Measurements from ENCODE around the gene TRIM29. TPM values are rescaled to one million over a fixed set of nuclear protein-coding genes. Genes with fewer than 3 reads are reported as not detected.
"Not testable (repeated sequence)": the region's sequence is repeated elsewhere in the genome, so short reads cannot be mapped to it uniquely, and the experiment has no call there.

The TRIM29 gene
- total and polyA plus RNA-seq, 2 donors (not counting 1 experiment from before 2014, with no cell fraction given), result not detected

DNA sequence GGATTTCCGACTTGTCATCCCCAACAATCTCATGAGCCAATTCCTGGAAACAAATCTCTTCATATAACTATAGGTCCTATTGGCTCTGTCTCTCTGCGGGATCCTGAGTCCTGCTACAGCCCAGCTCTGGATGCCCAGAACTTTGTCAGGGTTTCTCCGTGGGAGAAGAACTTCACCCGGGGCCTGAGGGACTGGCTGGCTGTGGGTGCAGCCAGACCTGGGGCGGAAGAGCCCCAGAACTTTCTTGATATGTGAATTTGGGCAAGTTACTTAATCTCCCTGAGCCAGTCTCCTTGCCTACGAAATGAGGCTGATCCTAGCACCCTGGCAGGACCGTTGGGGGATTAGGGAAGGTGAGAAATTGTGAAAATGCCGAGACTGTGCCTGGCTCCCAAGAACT lies 6.6 kb upstream of the TRIM29 start:
- H3K9me3 ChIP-seq (ENCODE audit: control insufficient read depth, insufficient read depth, low read depth, low read length), result no peaks in the 10 kb centered on the region
- no peaks in the 10 kb centered on the region for H3K79me2 ChIP-seq (ENCODE audit: control insufficient read depth, insufficient read depth, low read length)
- H3K36me3 ChIP-seq (ENCODE audit: control insufficient read depth, insufficient read depth, low read length), result no peaks in the 10 kb centered on the region
- TF ChIP-seq EZH2 (IDR thresholded peaks at IDR 0.05; ENCODE audit: low read length, missing control alignments), result no peak
- TF ChIP-seq, protein P1, sequence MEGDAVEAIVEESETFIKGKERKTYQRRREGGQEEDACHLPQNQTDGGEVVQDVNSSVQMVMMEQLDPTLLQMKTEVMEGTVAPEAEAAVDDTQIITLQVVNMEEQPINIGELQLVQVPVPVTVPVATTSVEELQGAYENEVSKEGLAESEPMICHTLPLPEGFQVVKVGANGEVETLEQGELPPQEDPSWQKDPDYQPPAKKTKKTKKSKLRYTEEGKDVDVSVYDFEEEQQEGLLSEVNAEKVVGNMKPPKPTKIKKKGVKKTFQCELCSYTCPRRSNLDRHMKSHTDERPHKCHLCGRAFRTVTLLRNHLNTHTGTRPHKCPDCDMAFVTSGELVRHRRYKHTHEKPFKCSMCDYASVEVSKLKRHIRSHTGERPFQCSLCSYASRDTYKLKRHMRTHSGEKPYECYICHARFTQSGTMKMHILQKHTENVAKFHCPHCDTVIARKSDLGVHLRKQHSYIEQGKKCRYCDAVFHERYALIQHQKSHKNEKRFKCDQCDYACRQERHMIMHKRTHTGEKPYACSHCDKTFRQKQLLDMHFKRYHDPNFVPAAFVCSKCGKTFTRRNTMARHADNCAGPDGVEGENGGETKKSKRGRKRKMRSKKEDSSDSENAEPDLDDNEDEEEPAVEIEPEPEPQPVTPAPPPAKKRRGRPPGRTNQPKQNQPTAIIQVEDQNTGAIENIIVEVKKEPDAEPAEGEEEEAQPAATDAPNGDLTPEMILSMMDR (conservative IDR thresholded peaks at IDR 0.05 in 1 of 2, IDR thresholded peaks at IDR 0.05 in 1 of 2; ENCODE audit: low read depth in 1 of 2, low read length in 2 of 2), result no peak
- no peaks in the 10 kb centered on the region for H3K4me1 ChIP-seq (ENCODE audit: control insufficient read depth, extremely low read depth, insufficient read depth, low read length)
- H3K9ac ChIP-seq (ENCODE audit: insufficient read depth, low read length), result no peak overlapping the region
- no peak overlapping the region for H2AFZ ChIP-seq (ENCODE audit: low read length)
- no peak overlapping the region for H3K4me3 ChIP-seq (replicated peaks in 1 of 4; ENCODE audit: control extremely low read depth in 1 of 4, insufficient read depth in 1 of 4, low read depth in 3 of 4, low read length in 4 of 4)
- no peak for DNase-seq (ENCODE audit: low read depth in 2 of 2)
- H4K20me1 ChIP-seq (ENCODE audit: control insufficient read depth, extremely low read depth, insufficient read depth, low read length), result no peaks in the 10 kb centered on the region
- no peak overlapping the region for H3K27ac ChIP-seq (ENCODE audit: insufficient read depth, low read length)
- no peak overlapping the region for H3K4me2 ChIP-seq (ENCODE audit: extremely low read depth, insufficient read depth, low read length)
- H3K27me3 ChIP-seq (ENCODE audit: control insufficient read depth, insufficient read depth, low read length), result peaks cover 6% of the 10 kb centered on the region

DNA sequence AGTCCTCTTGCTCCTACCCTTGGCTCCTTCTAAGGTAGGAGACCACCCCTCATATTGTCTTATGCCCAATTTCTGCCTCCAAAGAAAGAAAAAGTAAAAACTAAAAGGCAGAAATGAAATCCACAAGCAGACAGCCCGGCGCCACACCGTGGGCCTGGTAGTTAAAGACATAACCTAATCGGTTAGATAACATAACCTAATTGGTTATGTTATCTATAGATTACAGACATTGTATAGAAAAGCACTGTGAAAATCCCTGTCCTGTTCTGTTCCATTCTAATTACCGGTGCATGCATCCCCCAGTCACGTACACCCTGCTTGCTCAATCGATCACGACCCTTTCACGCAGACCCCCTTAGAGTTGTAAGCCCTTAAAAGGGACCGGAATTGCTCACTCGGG lies 5.6 kb upstream of the TRIM29 start:
- not testable (repeated sequence) for H3K27me3 ChIP-seq (ENCODE audit: control insufficient read depth, insufficient read depth, low read length); DNase-seq (ENCODE audit: low read depth in 2 of 2)

DNA sequence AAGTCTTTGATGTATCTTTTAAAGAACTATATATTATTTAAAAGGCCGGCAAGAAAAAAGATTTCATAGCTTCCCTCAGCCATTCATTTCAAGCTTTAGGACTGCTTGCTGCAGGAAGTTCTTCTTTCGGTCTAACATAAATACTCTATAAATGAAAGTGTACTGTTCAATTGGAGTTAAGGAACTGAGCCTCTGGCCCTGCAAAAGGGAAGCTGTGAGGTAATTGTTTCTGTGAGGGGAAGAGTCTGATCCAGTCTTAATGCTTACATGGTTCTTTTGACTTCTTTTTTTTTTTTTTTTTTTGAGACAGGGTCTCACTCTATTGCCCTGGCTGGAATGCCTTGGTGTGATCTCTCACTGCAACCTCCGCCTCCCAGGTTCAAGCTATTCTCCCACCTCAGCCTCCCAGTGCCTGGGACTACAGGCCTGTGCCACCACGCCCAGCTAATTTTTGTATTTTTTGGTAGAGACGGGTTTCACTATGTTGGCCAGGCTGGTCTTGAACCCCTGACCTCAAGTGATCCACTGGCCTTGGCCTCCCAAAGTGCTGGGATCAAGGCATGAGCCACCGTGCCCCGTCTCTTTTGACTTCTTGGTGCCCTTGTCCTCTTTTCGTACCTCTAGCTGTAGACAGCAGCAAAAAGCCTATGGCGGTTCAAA lies 4.7 kb upstream of the TRIM29 start:
- H3K27ac ChIP-seq (ENCODE audit: insufficient read depth, low read length), result no peak overlapping the region
- H3K79me2 ChIP-seq (ENCODE audit: control insufficient read depth, insufficient read depth, low read length), result no peaks in the 10 kb centered on the region
- H4K20me1 ChIP-seq (ENCODE audit: control insufficient read depth, extremely low read depth, insufficient read depth, low read length), result no peaks in the 10 kb centered on the region
- DNase-seq (ENCODE audit: low read depth in 2 of 2), result no peak
- no peaks in the 10 kb centered on the region for H3K9me3 ChIP-seq (ENCODE audit: control insufficient read depth, insufficient read depth, low read depth, low read length)
- peaks cover 6% of the 10 kb centered on the region for H3K27me3 ChIP-seq (ENCODE audit: control insufficient read depth, insufficient read depth, low read length)
- H3K36me3 ChIP-seq (ENCODE audit: control insufficient read depth, insufficient read depth, low read length), result no peaks in the 10 kb centered on the region
- no peaks in the 10 kb centered on the region for H3K4me1 ChIP-seq (ENCODE audit: control insufficient read depth, extremely low read depth, insufficient read depth, low read length)
- no peak overlapping the region for H3K9ac ChIP-seq (ENCODE audit: insufficient read depth, low read length)
- H3K4me2 ChIP-seq (ENCODE audit: extremely low read depth, insufficient read depth, low read length), result no peak overlapping the region
- no peak overlapping the region for H2AFZ ChIP-seq (ENCODE audit: low read length)
- no peak for TF ChIP-seq EZH2 (IDR thresholded peaks at IDR 0.05; ENCODE audit: low read length, missing control alignments)
- TF ChIP-seq, protein P1 (conservative IDR thresholded peaks at IDR 0.05 in 1 of 2, IDR thresholded peaks at IDR 0.05 in 1 of 2; ENCODE audit: low read depth in 1 of 2, low read length in 2 of 2), result no peak
- no peak overlapping the region for H3K4me3 ChIP-seq (replicated peaks in 1 of 4; ENCODE audit: control extremely low read depth in 1 of 4, insufficient read depth in 1 of 4, low read depth in 3 of 4, low read length in 4 of 4)

More for the DNA sequence above, 5.6 kb upstream of the TRIM29 start:
- H2AFZ ChIP-seq (ENCODE audit: low read length); H3K4me2 ChIP-seq (ENCODE audit: extremely low read depth, insufficient read depth, low read length); H3K4me1 ChIP-seq (ENCODE audit: control insufficient read depth, extremely low read depth, insufficient read depth, low read length); H3K9me3 ChIP-seq (ENCODE audit: control insufficient read depth, insufficient read depth, low read depth, low read length); H3K4me3 ChIP-seq (replicated peaks in 1 of 4; ENCODE audit: control extremely low read depth in 1 of 4, insufficient read depth in 1 of 4, low read depth in 3 of 4, low read length in 4 of 4); H4K20me1 ChIP-seq (ENCODE audit: control insufficient read depth, extremely low read depth, insufficient read depth, low read length); H3K27ac ChIP-seq (ENCODE audit: insufficient read depth, low read length); H3K36me3 ChIP-seq (ENCODE audit: control insufficient read depth, insufficient read depth, low read length); H3K79me2 ChIP-seq (ENCODE audit: control insufficient read depth, insufficient read depth, low read length); H3K9ac ChIP-seq (ENCODE audit: insufficient read depth, low read length): not testable (repeated sequence)
